Measurements from ENCODE around the gene FOXP1. TPM values are rescaled to one million over a fixed set of nuclear protein-coding genes. Genes with fewer than 3 reads are reported as not detected.

The FOXP1 gene
- total and polyA plus RNA-seq, 2 donors, result 26.1 to 42.3 TPM

- Histone ChIP-seq H3K4me1 (ENCODE audit: control insufficient read depth in 2 of 2, insufficient read depth in 2 of 2, low read length in 2 of 2) (peaks cover 27 to 39% of the 10 kb centered on the region in 2 donors), H3K27me3 (ENCODE audit: control insufficient read depth in 2 of 2, insufficient read depth in 1 of 2, low read length in 1 of 2) (peaks cover 0 to 3% of the 10 kb centered on the region in 2 donors), H3K9me3 (ENCODE audit: control insufficient read depth in 2 of 2, insufficient read depth in 1 of 2, low read length in 1 of 2) (no peaks in the 10 kb centered on the region), H3K36me3 (ENCODE audit: control insufficient read depth in 2 of 2, insufficient read depth in 2 of 2, low read length in 1 of 2) (no peaks in the 10 kb centered on the region), H3K27ac (ENCODE audit: low read depth in 1 of 2, low read length in 1 of 2) (peak overlapping the region; percentile 88 to 92), H3K4me3 (ENCODE audit: low read length in 2 of 2) (peak overlapping the region; percentile 60 to 61)
- 2% methylated on average over 13 of the region's 13 CpGs for WGBS
- DNase-seq (ENCODE audit: low read depth in 6 of 9, low spot score in 9 of 9), result no peak
Measured at GRCh38 chr3:71063773-71064290, 519.7 kb downstream of the FOXP1 start.

- no peaks in the 10 kb centered on the region for H3K36me3 ChIP-seq (ENCODE audit: control insufficient read depth in 2 of 2, insufficient read depth in 2 of 2, low read length in 1 of 2)
- H3K4me3 ChIP-seq (ENCODE audit: low read length in 2 of 2), result peak overlapping the region; percentile 60 to 61
- peaks cover 25 to 32% of the 10 kb centered on the region in 2 donors for H3K4me1 ChIP-seq (ENCODE audit: control insufficient read depth in 2 of 2, insufficient read depth in 2 of 2, low read length in 2 of 2)
- no peaks in the 10 kb centered on the region for H3K9me3 ChIP-seq (ENCODE audit: control insufficient read depth in 2 of 2, insufficient read depth in 1 of 2, low read length in 1 of 2)
- DNase-seq (ENCODE audit: low read depth in 6 of 9, low spot score in 9 of 9), result peak in 2 of 9 donors; percentile 45 to 64
- WGBS, result 12% methylated on average over 6 of the region's 6 CpGs
- peaks cover 0 to 3% of the 10 kb centered on the region in 2 donors for H3K27me3 ChIP-seq (ENCODE audit: control insufficient read depth in 2 of 2, insufficient read depth in 1 of 2, low read length in 1 of 2)
- H3K27ac ChIP-seq (ENCODE audit: low read depth in 1 of 2, low read length in 1 of 2), result peak overlapping the region in 1 of 2 donors; percentile 88
Measured at GRCh38 chr3:71062952-71063772, 520.4 kb downstream of the FOXP1 start.

GRCh38 chr3:71062037-71062932 lies 521.2 kb downstream of the FOXP1 start:
- Histone ChIP-seq H3K4me1 (ENCODE audit: control insufficient read depth in 2 of 2, insufficient read depth in 2 of 2, low read length in 2 of 2) (peaks cover 20 to 26% of the 10 kb centered on the region in 2 donors), H3K27ac (ENCODE audit: low read depth in 1 of 2, low read length in 1 of 2) (peak overlapping the region in 1 of 2 donors; percentile 88), H3K4me3 (ENCODE audit: low read length in 2 of 2) (peak overlapping the region in 1 of 2 donors; percentile 7), H3K27me3 (ENCODE audit: control insufficient read depth in 2 of 2, insufficient read depth in 1 of 2, low read length in 1 of 2) (peaks cover 0 to 3% of the 10 kb centered on the region in 2 donors), H3K9me3 (ENCODE audit: control insufficient read depth in 2 of 2, insufficient read depth in 1 of 2, low read length in 1 of 2) (no peaks in the 10 kb centered on the region), H3K36me3 (ENCODE audit: control insufficient read depth in 2 of 2, insufficient read depth in 2 of 2, low read length in 1 of 2) (no peaks in the 10 kb centered on the region)
- WGBS, result 47% methylated on average over 14 of the region's 14 CpGs
- DNase-seq (ENCODE audit: low read depth in 6 of 9, low spot score in 9 of 9), result no peak

DNA sequence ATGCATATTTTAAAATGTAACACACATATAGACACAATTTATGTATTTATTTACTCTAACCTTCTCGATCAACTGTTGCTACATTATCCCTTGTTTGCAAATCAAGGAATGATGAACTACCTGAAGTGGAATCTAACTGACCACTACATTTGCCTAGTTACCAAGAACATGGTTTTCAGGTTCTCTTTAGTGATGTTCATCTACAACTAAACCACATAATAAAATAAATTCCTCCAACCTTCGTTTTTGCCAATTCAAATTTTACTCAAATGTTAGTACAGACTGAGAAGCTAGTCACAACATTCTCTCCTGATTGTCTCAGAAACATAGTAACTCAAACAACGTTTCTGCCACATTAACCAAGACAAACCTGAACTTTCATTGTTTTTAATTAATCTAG lies 521.9 kb downstream of the FOXP1 start:
- no peak overlapping the region for H3K27ac ChIP-seq (ENCODE audit: low read depth in 1 of 2, low read length in 1 of 2)
- peaks cover 0 to 3% of the 10 kb centered on the region in 2 donors for H3K27me3 ChIP-seq (ENCODE audit: control insufficient read depth in 2 of 2, insufficient read depth in 1 of 2, low read length in 1 of 2)
- no peaks in the 10 kb centered on the region for H3K9me3 ChIP-seq (ENCODE audit: control insufficient read depth in 2 of 2, insufficient read depth in 1 of 2, low read length in 1 of 2)
- peaks cover 13 to 20% of the 10 kb centered on the region in 2 donors for H3K4me1 ChIP-seq (ENCODE audit: control insufficient read depth in 2 of 2, insufficient read depth in 2 of 2, low read length in 2 of 2)
- H3K4me3 ChIP-seq (ENCODE audit: low read length in 2 of 2), result no peak overlapping the region
- no peaks in the 10 kb centered on the region for H3K36me3 ChIP-seq (ENCODE audit: control insufficient read depth in 2 of 2, insufficient read depth in 2 of 2, low read length in 1 of 2)
- no peak for DNase-seq (ENCODE audit: low read depth in 6 of 9, low spot score in 9 of 9)
- WGBS, result 81% methylated on average over 3 of the region's 3 CpGs

GRCh38 chr3:71061037-71061436 lies 522.5 kb downstream of the FOXP1 start:
- Histone ChIP-seq H3K9me3 (ENCODE audit: control insufficient read depth in 2 of 2, insufficient read depth in 1 of 2, low read length in 1 of 2) (no peaks in the 10 kb centered on the region), H3K36me3 (ENCODE audit: control insufficient read depth in 2 of 2, insufficient read depth in 2 of 2, low read length in 1 of 2) (no peaks in the 10 kb centered on the region), H3K4me3 (ENCODE audit: low read length in 2 of 2) (no peak overlapping the region), H3K27ac (ENCODE audit: low read depth in 1 of 2, low read length in 1 of 2) (no peak overlapping the region), H3K4me1 (ENCODE audit: control insufficient read depth in 2 of 2, insufficient read depth in 2 of 2, low read length in 2 of 2) (peaks cover 9 to 15% of the 10 kb centered on the region in 2 donors), H3K27me3 (ENCODE audit: control insufficient read depth in 2 of 2, insufficient read depth in 1 of 2, low read length in 1 of 2) (peaks cover 0 to 3% of the 10 kb centered on the region in 2 donors)
- WGBS, result 88% methylated on average over 4 of the region's 4 CpGs
- no peak for DNase-seq (ENCODE audit: low read depth in 6 of 9, low spot score in 9 of 9)

DNA sequence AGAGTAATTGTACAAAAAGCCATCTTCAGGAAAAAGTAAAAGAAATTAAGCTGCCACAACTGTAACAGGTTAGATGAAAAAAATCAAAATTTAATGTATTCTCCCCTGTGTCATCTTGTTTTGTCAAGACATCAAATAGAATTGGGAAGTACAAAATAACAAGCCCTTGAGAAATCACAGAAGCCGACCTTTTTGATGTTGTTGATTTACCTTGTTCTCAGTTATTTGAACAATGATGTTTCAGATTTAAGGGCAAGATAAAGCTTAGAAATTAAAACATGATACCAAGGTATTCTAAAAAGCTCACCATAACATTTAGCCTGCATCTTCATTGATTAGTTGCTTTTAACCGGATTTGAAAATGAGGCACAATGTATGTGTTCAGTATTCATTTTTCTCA lies 523.0 kb downstream of the FOXP1 start:
- Histone ChIP-seq H3K4me1 (ENCODE audit: control insufficient read depth in 2 of 2, insufficient read depth in 2 of 2, low read length in 2 of 2) (peaks cover 9 to 11% of the 10 kb centered on the region in 2 donors), H3K4me3 (ENCODE audit: low read length in 2 of 2) (no peak overlapping the region)

DNA sequence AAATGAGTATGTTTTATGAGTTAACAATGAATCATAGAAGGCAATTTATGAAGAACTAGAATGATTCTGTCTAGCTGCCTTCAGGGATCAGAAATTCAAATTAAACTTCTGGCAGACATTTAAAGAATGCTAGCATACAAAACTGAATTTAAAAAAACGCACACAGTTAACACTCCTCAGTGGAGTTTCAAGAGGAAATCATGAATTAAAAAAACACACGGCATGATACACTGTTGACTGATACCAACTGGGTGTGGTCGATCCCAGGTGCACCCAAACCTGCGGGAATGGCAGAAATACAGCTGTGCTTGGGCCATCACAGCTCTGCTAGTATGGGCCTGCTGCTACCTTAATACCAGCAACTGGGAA lies 526.0 kb downstream of the FOXP1 start:
- WGBS, result 73% methylated on average over 4 of the region's 4 CpGs
- H3K27ac ChIP-seq (ENCODE audit: low read depth in 1 of 2, low read length in 1 of 2), result peak overlapping the region; percentile 4 to 59
- peaks cover 3% of the 10 kb centered on the region in 2 donors for H3K4me1 ChIP-seq (ENCODE audit: control insufficient read depth in 2 of 2, insufficient read depth in 2 of 2, low read length in 2 of 2)
- no peak for DNase-seq (ENCODE audit: low read depth in 6 of 9, low spot score in 9 of 9)
- no peaks in the 10 kb centered on the region for H3K27me3 ChIP-seq (ENCODE audit: control insufficient read depth in 2 of 2, insufficient read depth in 1 of 2, low read length in 1 of 2)
- no peaks in the 10 kb centered on the region for H3K9me3 ChIP-seq (ENCODE audit: control insufficient read depth in 2 of 2, insufficient read depth in 1 of 2, low read length in 1 of 2)
- H3K4me3 ChIP-seq (ENCODE audit: low read length in 2 of 2), result no peak overlapping the region
- peaks cover under 1 to 12% of the 10 kb centered on the region in 2 donors for H3K36me3 ChIP-seq (ENCODE audit: control insufficient read depth in 2 of 2, insufficient read depth in 2 of 2, low read length in 1 of 2)

More for the DNA sequence above, 523.0 kb downstream of the FOXP1 start:
- no peaks in the 10 kb centered on the region for H3K9me3 ChIP-seq (ENCODE audit: control insufficient read depth in 2 of 2, insufficient read depth in 1 of 2, low read length in 1 of 2)
- WGBS, result 72% methylated on average over 2 of the region's 2 CpGs
- H3K27me3 ChIP-seq (ENCODE audit: control insufficient read depth in 2 of 2, insufficient read depth in 1 of 2, low read length in 1 of 2), result peaks cover 0 to 3% of the 10 kb centered on the region in 2 donors
- H3K27ac ChIP-seq (ENCODE audit: low read depth in 1 of 2, low read length in 1 of 2), result no peak overlapping the region
- no peaks in the 10 kb centered on the region for H3K36me3 ChIP-seq (ENCODE audit: control insufficient read depth in 2 of 2, insufficient read depth in 2 of 2, low read length in 1 of 2)
- no peak for DNase-seq (ENCODE audit: low read depth in 6 of 9, low spot score in 9 of 9)

DNA sequence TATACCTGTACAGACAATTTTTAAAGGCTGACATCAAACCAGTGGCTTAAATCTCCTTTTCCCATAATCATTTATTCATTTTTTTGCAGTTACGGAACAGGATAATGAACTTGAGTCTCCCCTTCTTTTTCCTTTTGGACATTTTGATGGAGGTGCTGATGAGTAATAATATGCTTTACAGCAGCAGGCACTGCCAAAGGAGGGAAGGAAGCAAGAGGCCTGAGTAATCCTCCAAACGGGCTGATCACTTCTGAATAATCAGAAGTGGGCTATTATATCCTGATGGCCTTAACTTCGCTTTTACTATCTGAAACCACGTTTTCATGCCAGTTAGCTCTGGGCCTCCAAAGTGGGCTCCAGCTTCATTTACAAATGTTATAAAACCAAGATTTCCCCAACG lies 527.2 kb downstream of the FOXP1 start:
- WGBS, result 87% methylated on average over 5 of the region's 5 CpGs
- peaks cover 5 to 24% of the 10 kb centered on the region in 2 donors for H3K36me3 ChIP-seq (ENCODE audit: control insufficient read depth in 2 of 2, insufficient read depth in 2 of 2, low read length in 1 of 2)
- no peak for DNase-seq (ENCODE audit: low read depth in 6 of 9, low spot score in 9 of 9)
- no peak overlapping the region for H3K27ac ChIP-seq (ENCODE audit: low read depth in 1 of 2, low read length in 1 of 2)
- H3K27me3 ChIP-seq (ENCODE audit: control insufficient read depth in 2 of 2, insufficient read depth in 1 of 2, low read length in 1 of 2), result no peaks in the 10 kb centered on the region
- no peak overlapping the region for H3K4me3 ChIP-seq (ENCODE audit: low read length in 2 of 2)
- H3K4me1 ChIP-seq (ENCODE audit: control insufficient read depth in 2 of 2, insufficient read depth in 2 of 2, low read length in 2 of 2), result peaks cover 3 to 4% of the 10 kb centered on the region in 2 donors
- H3K9me3 ChIP-seq (ENCODE audit: control insufficient read depth in 2 of 2, insufficient read depth in 1 of 2, low read length in 1 of 2), result no peaks in the 10 kb centered on the region
